Esophagus muscularis mucosa (tissue), 4 donors: ENCODE results near the gene RPL27. TPM values are rescaled to one million over a fixed set of nuclear protein-coding genes. Genes with fewer than 3 reads are reported as not detected.
A peak's percentile ranks its signal among the peaks of the same experiment; 100 is the strongest.
"Not testable (repeated sequence)": the region's sequence is repeated elsewhere in the genome, so short reads cannot be mapped to it uniquely, and the experiment has no call there.

Experiments used
- DNase-seq: peaks from one replicate; pipeline ENCODE4 v3.0.0-alpha.2; 2017; ENCODE audit errors: extremely low spot score
- H3K27ac ChIP-seq, 4 donors: fragments of 200-600 bp; sonication (generic); replicated peaks in 1 of 4; 1 replicate in 3 of 4; 2 replicates in 1 of 4; pipeline ENCODE4 v1.5.1; 2016 to 2019; ENCODE audit warnings: mild to moderate bottlenecking in 1 of 4
- H3K27me3 ChIP-seq, 4 donors: fragments of 200-600 bp; sonication (generic); one replicate each; pipeline versions ENCODE4 v1.5.1 to v1.6.0; 2016 to 2019
- H3K36me3 ChIP-seq, 4 donors: fragments of 200-600 bp; sonication (generic); one replicate each; pipeline ENCODE4 v1.5.1; 2016 to 2019
- H3K4me1 ChIP-seq, 4 donors: fragments of 200-600 bp; sonication (generic); one replicate each; pipeline ENCODE4 v1.5.1; 2016 to 2019
- H3K4me3 ChIP-seq, 4 donors: fragments of 200-600 bp; sonication (generic); 1 replicate in 2 of 4; 2 replicates in 2 of 4; pipeline ENCODE4 v1.5.1; 2016 to 2019; ENCODE audit warnings: mild to moderate bottlenecking in 4 of 4, moderate library complexity in 1 of 4
- H3K9me3 ChIP-seq, 4 donors: fragments of 200-600 bp; sonication (generic); 1 replicate in 3 of 4; 2 replicates in 1 of 4; pipeline ENCODE4 v1.5.1; 2016 to 2019
- EP300 ChIP-seq: sonication (generic); formaldehyde crosslinking; IDR thresholded peaks from one replicate; pipeline ENCODE4 v1.6.1; 2017; ENCODE audit warnings: antibody characterized with exemption
- POLR2A ChIP-seq: fragments of 450-650 bp; IDR thresholded peaks from one replicate; pipeline ENCODE4 v1.6.1; 2017; ENCODE audit warnings: antibody characterized with exemption, moderate library complexity, mild to moderate bottlenecking, low read depth
- POLR2AphosphoS5 ChIP-seq, 2 donors: sonication (generic); formaldehyde crosslinking; IDR thresholded peaks; one replicate each; pipeline ENCODE4 v1.6.1; 2017; ENCODE audit warnings: antibody characterized with exemption in 2 of 2
- WGBS: methylation state at CpG from one replicate; pipeline ENCODE4 v1.1.5; 2018; 5-methylcytosine and 5-hydroxymethylcytosine counted together
- intact Hi-C: fragments of 100-400 bp; cut with DNase I; formaldehyde crosslinking; loops from one replicate; pipeline ENCODE4 v1.15.1; 2023
- total RNA-seq, 4 donors: library from RNA; depleted of rRNA; stranded (reverse); fragments of >200 nt; gene quantifications; one replicate each; pipeline versions ENCODE4 v1.1.0 to v1.2.1, GENCODE V29; 2016
- TF ChIP-seq, protein P1 (sequence below), 3 experiments: fragments of 200-600 bp in 2 of 3; fragments of 450-650 bp in 1 of 3; sonication (generic) in 2 of 3; IDR thresholded peaks; one replicate each; pipeline ENCODE4 v1.5.1; 2017 to 2019; ENCODE audit warnings: antibody characterized with exemption in 3 of 3, mild to moderate bottlenecking in 2 of 3, moderate library complexity in 1 of 3

RPL27 gene
- total RNA-seq, 4 donors from 2014 or later: 1,126 to 2,755 (median 1,417) TPM

DNA sequence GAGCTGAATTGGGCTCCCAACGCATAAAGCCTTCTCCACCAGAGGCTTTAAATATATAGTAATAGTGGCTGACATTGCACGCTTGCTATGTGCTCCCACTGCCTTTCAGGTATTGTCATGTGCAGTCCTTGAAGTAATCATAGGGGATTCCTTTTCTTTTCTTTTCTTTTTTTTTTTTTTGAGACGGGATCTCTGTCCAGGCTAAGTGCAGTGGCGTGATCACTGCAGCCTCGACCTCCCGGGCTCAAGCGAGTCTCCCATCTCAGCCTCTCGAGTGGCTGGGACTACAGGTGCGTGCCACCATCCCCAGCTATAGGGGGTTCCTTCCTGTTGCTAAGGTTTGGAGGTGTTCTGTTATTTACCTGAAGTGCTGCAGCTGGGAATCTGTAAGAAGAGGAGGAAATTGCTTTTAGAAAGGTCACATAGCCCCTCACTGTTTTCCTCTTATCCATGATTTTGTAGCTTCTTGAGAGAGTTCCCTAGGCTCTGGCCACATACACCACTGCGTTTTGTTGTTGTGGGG lies 845 bp downstream of the RPL27 start:
- 17% methylated on average over 10 of the region's 10 CpGs for WGBS
- H3K27ac ChIP-seq: peak overlapping the region; percentile 87 to 94 (median 90)
- TF ChIP-seq POLR2AphosphoS5 (IDR thresholded peaks at IDR 0.05) (no peak), EP300 (no peak), POLR2A (no peak)
- TF ChIP-seq, protein P1, sequence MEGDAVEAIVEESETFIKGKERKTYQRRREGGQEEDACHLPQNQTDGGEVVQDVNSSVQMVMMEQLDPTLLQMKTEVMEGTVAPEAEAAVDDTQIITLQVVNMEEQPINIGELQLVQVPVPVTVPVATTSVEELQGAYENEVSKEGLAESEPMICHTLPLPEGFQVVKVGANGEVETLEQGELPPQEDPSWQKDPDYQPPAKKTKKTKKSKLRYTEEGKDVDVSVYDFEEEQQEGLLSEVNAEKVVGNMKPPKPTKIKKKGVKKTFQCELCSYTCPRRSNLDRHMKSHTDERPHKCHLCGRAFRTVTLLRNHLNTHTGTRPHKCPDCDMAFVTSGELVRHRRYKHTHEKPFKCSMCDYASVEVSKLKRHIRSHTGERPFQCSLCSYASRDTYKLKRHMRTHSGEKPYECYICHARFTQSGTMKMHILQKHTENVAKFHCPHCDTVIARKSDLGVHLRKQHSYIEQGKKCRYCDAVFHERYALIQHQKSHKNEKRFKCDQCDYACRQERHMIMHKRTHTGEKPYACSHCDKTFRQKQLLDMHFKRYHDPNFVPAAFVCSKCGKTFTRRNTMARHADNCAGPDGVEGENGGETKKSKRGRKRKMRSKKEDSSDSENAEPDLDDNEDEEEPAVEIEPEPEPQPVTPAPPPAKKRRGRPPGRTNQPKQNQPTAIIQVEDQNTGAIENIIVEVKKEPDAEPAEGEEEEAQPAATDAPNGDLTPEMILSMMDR (IDR thresholded peaks at IDR 0.05): no peak
- intact Hi-C loops: no loop called here
- H3K9me3 ChIP-seq: no peaks in the 10 kb centered on the region
- peaks cover 17 to 34% (median 30%) of the 10 kb centered on the region in 4 donors for H3K4me1 ChIP-seq
- no peak for DNase-seq
- H3K27me3 ChIP-seq: no peaks in the 10 kb centered on the region
- H3K36me3 ChIP-seq: peaks cover 35 to 58% (median 48%) of the 10 kb centered on the region in 4 donors
- peak overlapping the region; percentile 64 to 76 (median 75) for H3K4me3 ChIP-seq

DNA sequence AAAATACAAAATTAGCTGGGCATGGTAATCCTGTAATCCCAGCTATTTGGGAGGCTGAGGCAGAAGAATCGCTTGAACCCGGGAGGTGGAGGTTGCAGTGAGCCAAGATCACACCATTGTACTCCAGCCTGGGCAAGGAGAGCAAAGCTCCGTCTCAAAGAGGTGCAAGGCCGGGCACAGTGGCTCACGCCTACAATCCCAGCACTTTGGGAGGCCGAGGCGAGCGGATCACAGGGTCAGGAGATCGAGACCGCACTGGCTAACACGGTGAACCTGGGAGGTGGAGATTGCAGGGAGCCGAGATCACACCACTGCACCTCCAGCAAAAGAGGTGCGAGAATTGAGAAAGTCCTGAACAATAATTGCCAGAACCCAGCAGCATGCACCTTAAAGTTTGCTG lies 2.7 kb downstream of the RPL27 start:
- DNase-seq, H3K9me3 ChIP-seq, H3K27me3 ChIP-seq, H3K4me3 ChIP-seq, intact Hi-C loops: not testable (repeated sequence)
- peaks cover 35 to 61% (median 55%) of the 10 kb centered on the region in 4 donors for H3K36me3 ChIP-seq
- 95% methylated on average over 13 of the region's 13 CpGs for WGBS
- peaks cover 17 to 35% (median 30%) of the 10 kb centered on the region in 4 donors for H3K4me1 ChIP-seq
- peak overlapping the region in 1 of 4 donors; percentile 94 for H3K27ac ChIP-seq

DNA sequence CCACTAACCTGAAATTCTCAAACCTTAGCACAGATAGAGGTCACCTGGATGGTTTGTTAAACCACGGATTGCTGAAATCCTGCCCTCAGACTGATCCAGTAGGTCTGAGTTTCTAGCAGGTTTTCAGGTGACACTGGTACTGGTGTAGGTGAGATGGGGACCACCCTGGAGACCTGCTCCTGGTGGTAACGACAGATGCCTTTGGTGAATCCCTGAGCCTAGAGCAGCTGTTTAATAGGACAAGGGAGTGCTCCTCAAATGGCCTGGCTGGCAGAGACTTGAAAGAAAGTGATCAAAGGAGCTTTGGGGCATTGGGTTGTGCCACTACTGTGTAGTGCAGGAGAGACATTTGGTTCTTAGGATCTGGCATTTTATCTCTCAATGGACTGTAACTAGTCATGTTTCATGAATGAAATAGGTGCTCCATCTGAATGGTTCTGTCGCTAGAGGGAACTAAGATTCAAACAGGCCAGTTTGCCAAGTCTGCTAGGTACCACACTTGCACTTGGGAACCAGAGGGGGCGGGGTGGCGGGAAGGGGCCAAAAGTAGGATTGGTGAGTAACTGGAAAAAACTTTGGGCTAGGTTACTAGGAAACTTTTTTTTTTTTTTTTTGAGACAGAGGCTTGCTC lies 5.4 kb downstream of the RPL27 start:
- no peak for DNase-seq
- intact Hi-C loops: no loop called here
- Histone ChIP-seq H3K9me3 (no peaks in the 10 kb centered on the region), H3K4me3 (no peak overlapping the region), H3K27me3 (no peaks in the 10 kb centered on the region), H3K36me3 (peaks cover 35 to 61% (median 55%) of the 10 kb centered on the region in 4 donors), H3K4me1 (peaks cover 25 to 48% (median 42%) of the 10 kb centered on the region in 4 donors), H3K27ac (peak overlapping the region in 2 of 4 donors; percentile 44 to 95)
- 84% methylated on average over 5 of the region's 5 CpGs for WGBS
- no peak for TF ChIP-seq POLR2A
- TF ChIP-seq POLR2AphosphoS5 (IDR thresholded peaks at IDR 0.05): no peak
- TF ChIP-seq EP300: no peak
- TF ChIP-seq, protein P1 (IDR thresholded peaks at IDR 0.05): no peak

DNA sequence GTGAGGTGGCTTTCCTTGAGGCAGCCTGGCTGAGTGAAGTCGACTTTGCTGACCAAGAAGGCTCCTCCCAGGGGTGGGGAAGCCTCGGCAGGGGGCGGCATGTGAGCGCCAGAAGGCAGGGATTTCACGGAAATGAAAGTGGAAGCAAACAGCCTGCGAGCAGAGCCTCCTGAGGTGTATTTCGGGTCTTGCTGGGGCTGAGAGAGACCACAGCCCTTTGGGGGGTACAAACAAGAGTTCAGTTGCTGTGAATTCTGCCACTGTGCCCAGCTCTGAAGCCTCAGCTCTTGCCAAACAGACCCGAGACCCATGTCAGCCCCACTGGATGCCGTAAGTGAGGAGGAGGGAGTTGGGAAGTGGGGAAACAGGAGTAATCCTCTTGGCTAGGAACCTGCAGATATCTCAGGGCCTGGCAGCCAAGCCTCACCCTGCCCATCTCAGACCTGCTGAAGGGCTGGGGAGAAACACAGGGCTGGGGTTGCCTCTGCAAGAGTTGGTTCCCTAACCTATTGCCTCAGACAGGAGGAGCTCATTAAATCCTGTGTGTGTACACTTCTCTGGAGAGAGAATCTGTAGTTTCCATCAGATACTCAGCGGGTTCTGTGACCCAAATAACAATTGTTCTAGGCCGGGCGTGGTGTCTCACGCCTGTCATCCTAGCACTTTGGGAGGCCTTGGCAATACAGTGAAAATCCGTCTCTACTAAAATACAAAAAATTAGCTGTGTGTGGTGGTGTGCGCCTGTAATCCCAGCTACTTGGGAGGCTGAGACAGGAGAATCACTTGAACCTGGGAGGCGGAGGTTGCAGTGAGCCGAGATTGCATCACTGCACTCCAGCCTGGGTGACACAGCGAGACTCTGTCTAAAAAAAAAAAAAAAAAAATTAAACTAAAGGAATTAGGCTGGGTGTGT lies 8.7 kb downstream of the RPL27 start, which contains the start of gene IFI35:
TSS of gene IFI35 (plus strand) at position 146 of the 913 bp plus-strand sequence. CDS start at position 310, 164 bp downstream.
- WGBS: 35% methylated on average over 18 of the region's 18 CpGs
- H3K36me3 ChIP-seq: peaks cover 18 to 36% (median 30%) of the 10 kb centered on the region in 4 donors

More for the DNA sequence above, 8.7 kb downstream of the RPL27 start, which contains the start of gene IFI35:
- no peaks in the 10 kb centered on the region for H3K27me3 ChIP-seq
- H3K4me1 ChIP-seq: peaks cover 33 to 56% (median 46%) of the 10 kb centered on the region in 4 donors
- H3K4me3 ChIP-seq: peak within 1 kb of the TSS; percentile 68 to 87 (median 74)
- peak; percentile 97 for DNase-seq
- peak within 1 kb of the TSS; percentile 89 to 95 (median 92) for H3K27ac ChIP-seq
- no peaks in the 10 kb centered on the region for H3K9me3 ChIP-seq
- intact Hi-C loops: no loop called here
- TF ChIP-seq POLR2A (no peak), POLR2AphosphoS5 (IDR thresholded peaks at IDR 0.05) (peak; percentile 79 to 86), EP300 (no peak)
- TF ChIP-seq, protein P1 (IDR thresholded peaks at IDR 0.05): peak; percentile 42 to 75 (median 49)
